ENCODE data around the gene PRMT5.

The PRMT5 gene

DNA sequence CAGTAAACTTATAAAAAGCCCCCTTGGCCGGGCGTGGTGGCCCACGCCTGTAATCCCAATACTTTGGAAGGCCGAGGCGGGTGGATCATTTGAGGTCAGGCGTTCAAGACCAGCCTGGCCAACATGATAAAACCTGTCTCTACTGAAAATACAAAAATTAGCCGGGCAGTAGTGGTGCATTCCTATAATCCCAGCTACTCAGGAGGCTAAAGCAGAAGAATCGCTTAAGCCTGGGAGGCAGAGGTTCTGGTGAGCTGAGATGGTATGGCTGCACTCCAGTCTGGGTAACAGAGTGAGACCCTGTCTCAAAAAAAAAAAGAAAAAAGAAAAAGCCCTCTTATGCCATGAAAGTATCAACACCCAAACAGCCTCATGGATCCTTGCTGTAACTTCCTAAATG is 3.7 kb downstream of the PRMT5 start:
- no peak overlapping the region for H3K4me3 ChIP-seq (ENCODE audit: low read depth, low read length)
- TF ChIP-seq, protein P1, sequence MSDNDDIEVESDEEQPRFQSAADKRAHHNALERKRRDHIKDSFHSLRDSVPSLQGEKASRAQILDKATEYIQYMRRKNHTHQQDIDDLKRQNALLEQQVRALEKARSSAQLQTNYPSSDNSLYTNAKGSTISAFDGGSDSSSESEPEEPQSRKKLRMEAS (IDR thresholded peaks at IDR 0.05; ENCODE audit: low read depth, low read length), result no peak
- TF ChIP-seq MYC (IDR thresholded peaks at IDR 0.05; ENCODE audit: low read depth, low read length) (no peak), POLR2A (IDR thresholded peaks at IDR 0.05; ENCODE audit: extremely low read depth, insufficient read length) (no peak)
- TF ChIP-seq, protein P2, sequence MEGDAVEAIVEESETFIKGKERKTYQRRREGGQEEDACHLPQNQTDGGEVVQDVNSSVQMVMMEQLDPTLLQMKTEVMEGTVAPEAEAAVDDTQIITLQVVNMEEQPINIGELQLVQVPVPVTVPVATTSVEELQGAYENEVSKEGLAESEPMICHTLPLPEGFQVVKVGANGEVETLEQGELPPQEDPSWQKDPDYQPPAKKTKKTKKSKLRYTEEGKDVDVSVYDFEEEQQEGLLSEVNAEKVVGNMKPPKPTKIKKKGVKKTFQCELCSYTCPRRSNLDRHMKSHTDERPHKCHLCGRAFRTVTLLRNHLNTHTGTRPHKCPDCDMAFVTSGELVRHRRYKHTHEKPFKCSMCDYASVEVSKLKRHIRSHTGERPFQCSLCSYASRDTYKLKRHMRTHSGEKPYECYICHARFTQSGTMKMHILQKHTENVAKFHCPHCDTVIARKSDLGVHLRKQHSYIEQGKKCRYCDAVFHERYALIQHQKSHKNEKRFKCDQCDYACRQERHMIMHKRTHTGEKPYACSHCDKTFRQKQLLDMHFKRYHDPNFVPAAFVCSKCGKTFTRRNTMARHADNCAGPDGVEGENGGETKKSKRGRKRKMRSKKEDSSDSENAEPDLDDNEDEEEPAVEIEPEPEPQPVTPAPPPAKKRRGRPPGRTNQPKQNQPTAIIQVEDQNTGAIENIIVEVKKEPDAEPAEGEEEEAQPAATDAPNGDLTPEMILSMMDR (IDR thresholded peaks at IDR 0.05; ENCODE audit: low read depth, low read length), result no peak
- no peak for DNase-seq (ENCODE audit: low read depth)

DNA sequence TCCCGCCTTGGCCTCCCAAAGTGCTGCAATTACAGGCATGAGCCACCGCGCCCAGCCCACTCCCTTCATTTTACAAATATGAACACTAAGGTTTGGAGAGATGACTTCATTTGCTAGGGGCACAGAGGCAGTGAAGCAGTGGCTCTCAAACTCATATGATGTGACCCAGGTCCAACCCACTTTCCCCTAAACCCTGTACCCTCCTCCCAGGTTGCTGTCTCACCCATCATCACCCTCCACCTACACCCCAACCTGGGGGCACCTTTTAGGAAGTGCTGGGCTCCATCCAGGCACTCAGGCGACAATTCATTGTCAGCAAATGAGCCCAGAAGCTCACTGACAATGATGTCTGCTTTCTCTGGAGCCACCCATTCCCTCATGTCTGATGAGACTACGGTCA is 5.4 kb downstream of the PRMT5 start:
- no peak overlapping the region for H3K4me3 ChIP-seq (ENCODE audit: low read depth, low read length)
- no peak for DNase-seq (ENCODE audit: low read depth)
- TF ChIP-seq POLR2A (IDR thresholded peaks at IDR 0.05; ENCODE audit: extremely low read depth, insufficient read length), result no peak
- TF ChIP-seq, protein P1 (IDR thresholded peaks at IDR 0.05; ENCODE audit: low read depth, low read length), result no peak
- TF ChIP-seq, protein P2 (IDR thresholded peaks at IDR 0.05; ENCODE audit: low read depth, low read length), result no peak

DNA sequence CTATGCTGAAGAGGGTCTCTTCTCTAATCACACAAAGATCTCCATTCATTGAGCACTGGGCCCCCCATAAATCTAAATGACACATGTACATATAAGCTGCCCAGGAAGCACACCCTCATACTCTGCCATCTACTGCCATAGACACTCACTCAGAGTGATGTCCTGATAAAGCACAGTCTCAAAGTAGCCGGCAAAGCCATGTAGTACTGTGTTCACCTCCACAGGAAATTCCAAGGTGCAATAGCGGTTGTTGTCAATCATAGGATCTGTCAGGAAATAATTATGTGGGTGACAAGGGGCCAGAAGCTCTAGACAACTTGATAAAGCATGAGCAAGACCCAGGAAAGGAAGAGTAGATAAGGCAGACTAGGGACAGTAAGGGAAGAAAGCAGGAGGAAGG is 6.9 kb downstream of the PRMT5 start:
- DNase-seq (ENCODE audit: low read depth), result no peak
- no peak for TF ChIP-seq POLR2A (IDR thresholded peaks at IDR 0.05; ENCODE audit: extremely low read depth, insufficient read length)
- TF ChIP-seq, protein P2 (IDR thresholded peaks at IDR 0.05; ENCODE audit: low read depth, low read length), result no peak
- H3K4me3 ChIP-seq (ENCODE audit: low read depth, low read length), result no peak overlapping the region

DNA sequence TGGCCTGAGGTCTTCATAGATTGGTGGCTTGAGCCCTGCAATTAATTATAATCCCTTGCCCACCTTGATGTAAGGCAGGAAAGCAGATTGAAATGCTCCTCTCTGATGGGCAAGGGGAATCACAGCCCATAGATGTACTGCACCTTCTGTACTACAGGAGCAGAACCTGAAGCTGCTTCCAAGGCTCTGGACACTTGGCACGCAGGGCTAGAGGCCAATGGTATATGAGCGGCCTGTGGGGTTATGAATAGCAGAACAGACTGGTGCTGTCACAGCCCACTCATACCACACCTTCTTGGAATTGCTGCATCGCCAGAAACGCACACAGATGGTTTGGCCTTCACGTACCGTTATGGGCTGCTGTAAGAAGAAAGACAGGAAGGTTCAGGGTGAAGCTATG is 8.5 kb downstream of the PRMT5 start:
- TF ChIP-seq, protein P2 (IDR thresholded peaks at IDR 0.05; ENCODE audit: low read depth, low read length), result no peak
- TF ChIP-seq POLR2A (IDR thresholded peaks at IDR 0.05; ENCODE audit: extremely low read depth, insufficient read length), result no peak
- TF ChIP-seq, protein P1 (IDR thresholded peaks at IDR 0.05; ENCODE audit: low read depth, low read length), result no peak
- TF ChIP-seq MYC (IDR thresholded peaks at IDR 0.05; ENCODE audit: low read depth, low read length), result no peak
- no peak overlapping the region for H3K4me3 ChIP-seq (ENCODE audit: low read depth, low read length)
- no peak for DNase-seq (ENCODE audit: low read depth)

DNA sequence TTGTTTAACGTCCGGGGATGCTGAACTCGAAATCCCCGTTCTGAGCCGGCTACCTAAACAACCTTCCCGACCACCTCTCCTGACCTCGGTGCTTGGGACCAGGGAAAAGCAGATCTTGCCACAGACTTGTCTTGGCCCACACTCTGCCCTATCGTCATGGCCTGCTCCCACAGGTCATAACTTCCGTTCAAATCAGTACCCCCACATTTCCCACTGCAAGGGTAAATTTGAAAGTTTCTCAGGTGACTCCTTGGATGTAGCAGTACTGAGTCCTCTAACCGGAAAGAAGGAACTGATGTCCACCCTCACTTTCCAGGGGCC is 9.6 kb downstream of the PRMT5 start:
- DNase-seq (ENCODE audit: low read depth), result no peak
- peak overlapping the region; percentile 53 for H3K4me3 ChIP-seq (ENCODE audit: low read depth, low read length)
- TF ChIP-seq, protein P1 (IDR thresholded peaks at IDR 0.05; ENCODE audit: low read depth, low read length), result no peak
- no peak for TF ChIP-seq POLR2A (IDR thresholded peaks at IDR 0.05; ENCODE audit: extremely low read depth, insufficient read length)
- TF ChIP-seq MYC (IDR thresholded peaks at IDR 0.05; ENCODE audit: low read depth, low read length), result no peak
- TF ChIP-seq, protein P2 (IDR thresholded peaks at IDR 0.05; ENCODE audit: low read depth, low read length), result no peak

DNA sequence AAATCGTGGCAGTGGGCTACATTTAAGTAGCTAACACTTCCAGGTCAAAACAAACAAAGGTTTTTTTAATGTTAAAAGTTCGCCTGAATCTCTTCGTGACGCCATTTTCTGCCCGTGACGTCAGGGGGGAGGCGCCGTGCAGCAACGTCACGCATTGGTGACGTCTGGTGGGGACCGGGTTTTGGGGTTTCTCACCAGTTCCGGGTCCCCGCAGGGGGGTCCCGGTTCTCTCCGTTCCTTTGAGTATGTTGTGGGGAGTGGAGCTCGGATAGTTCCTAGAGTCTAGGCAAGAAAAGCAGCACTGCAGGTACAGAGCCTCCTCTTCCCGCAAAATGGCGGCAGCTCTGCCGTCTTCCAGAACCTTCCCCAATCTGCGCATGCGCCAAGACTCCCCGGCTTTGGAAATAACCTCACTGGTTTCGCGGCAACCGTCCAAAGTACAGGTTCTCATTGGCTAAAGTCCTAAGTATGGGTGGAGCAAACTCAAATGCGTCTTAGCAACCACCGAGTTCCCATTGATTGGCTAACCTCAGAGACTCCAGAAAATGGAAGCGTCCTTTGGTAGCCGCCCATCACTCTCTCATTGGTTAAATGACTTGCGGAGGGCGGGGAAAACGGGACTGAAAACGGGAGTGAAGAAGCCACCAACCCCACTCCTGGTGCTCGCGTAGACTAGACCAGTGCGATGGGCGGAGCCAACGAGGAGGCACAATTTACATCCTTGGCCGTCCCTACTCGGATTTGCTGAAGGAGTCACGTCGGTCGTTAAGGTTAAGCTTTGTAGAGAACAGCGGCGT is 10.2 kb downstream of the PRMT5 start, which contains the start of gene RBM23:
RBM23 (minus strand) TSS at position 346 of the 797 bp plus-strand sequence.
- peak within 1 kb of the TSS; percentile 99 for H3K4me3 ChIP-seq (ENCODE audit: low read depth, low read length)
- DNase-seq (ENCODE audit: low read depth), result peak; percentile 100
- TF ChIP-seq, protein P1 (IDR thresholded peaks at IDR 0.05; ENCODE audit: low read depth, low read length), result no peak; the same call in 1 of the 2 replicates
- TF ChIP-seq MYC (IDR thresholded peaks at IDR 0.05; ENCODE audit: low read depth, low read length) (0 out of 2 replicates have a peak, but pooled peaks have one; percentile 39), POLR2A (IDR thresholded peaks at IDR 0.05; ENCODE audit: extremely low read depth, insufficient read length) (peak; percentile 40)
- TF ChIP-seq, protein P2 (IDR thresholded peaks at IDR 0.05; ENCODE audit: low read depth, low read length), result no peak

All from NB4 (cell line).